Measurements from ENCODE around the gene SCARB1.

SCARB1 gene

DNA sequence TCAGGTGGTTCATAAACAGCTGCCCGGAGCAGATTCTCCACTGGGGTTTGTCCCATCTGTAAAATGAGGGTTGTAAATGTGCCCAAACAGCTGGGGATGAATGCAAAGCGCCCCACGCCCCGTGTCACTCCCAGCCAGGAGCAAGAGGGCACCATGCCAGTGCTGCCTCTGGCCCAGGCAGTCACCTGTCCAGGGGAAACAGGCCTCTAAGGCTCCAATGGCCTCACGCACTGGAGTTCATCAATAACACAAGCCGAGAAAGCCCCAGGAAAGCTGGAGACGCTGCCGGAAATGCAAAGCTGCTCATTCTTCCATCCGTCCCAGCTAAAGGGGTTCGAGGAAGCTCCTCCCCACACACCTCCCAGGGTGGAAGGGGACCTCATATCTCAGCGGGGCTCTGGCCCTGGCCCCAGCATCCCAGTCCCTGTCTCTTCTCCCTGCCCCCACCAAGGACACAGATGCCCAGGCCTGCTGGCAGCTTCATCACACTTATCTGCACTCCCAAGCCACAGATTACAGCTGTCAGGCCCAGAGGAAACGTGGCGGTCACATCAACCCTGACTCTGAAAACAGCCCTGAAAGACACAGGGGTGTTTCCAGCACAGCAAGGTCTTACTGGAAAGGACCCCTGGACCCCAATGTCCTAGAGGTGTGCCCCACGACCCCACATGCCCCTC, 21.5 kb downstream of the SCARB1 start:
- peak overlapping the region in 1 of 2 donors; percentile 55 for H3K27ac Mint-ChIP-seq

DNA sequence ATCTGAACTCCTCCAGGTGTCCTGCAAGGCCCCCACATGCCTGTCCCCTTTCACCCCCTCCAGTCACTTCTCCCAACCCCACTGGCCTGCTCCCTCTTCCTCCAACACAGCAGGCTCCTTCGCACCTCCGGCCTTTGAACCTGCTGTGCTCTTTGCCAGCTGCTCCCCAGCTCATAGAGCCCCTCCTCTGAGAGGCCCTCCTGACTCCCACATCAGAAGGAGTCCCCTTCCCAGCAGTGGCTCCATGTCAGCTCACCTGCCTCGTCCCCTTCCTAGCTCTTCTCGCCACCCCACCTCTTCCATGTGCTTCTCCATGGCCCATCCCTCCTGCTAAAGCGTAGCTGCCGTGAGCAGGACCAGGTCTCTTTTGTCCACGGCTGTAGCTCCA, 22.1 kb downstream of the SCARB1 start:
- Mint-ChIP-seq H3K4me3 (no peak overlapping the region), H3K27ac (no peak overlapping the region), H3K4me1 (no peaks in the 10 kb centered on the region), H3K9me3 (no peaks in the 10 kb centered on the region), H3K27me3 (no peaks in the 10 kb centered on the region)
- ATAC-seq (no peak), DNase-seq (no peak)

More for the DNA sequence above, 21.5 kb downstream of the SCARB1 start:
- Mint-ChIP-seq H3K4me1 (no peaks in the 10 kb centered on the region), H3K4me3 (no peak overlapping the region), H3K9me3 (no peaks in the 10 kb centered on the region), H3K27me3 (no peaks in the 10 kb centered on the region)
- ATAC-seq (no peak), DNase-seq (no peak)

GRCh38 chr12:124837958-124838803, 25.5 kb downstream of the SCARB1 start:
- no peak overlapping the region for H3K4me3 Mint-ChIP-seq
- H3K27ac Mint-ChIP-seq = no peak overlapping the region

GRCh38 chr12:124837249-124837897, 26.3 kb downstream of the SCARB1 start:
- Mint-ChIP-seq H3K9me3 (no peaks in the 10 kb centered on the region), H3K4me1 (no peaks in the 10 kb centered on the region), H3K27me3 (no peaks in the 10 kb centered on the region), H3K4me3 (no peak overlapping the region), H3K27ac (no peak overlapping the region)
- ATAC-seq = no peak
- DNase-seq = no peak

More at GRCh38 chr12:124837958-124838803, 25.5 kb downstream of the SCARB1 start:
- Mint-ChIP-seq H3K27me3 (no peaks in the 10 kb centered on the region), H3K9me3 (no peaks in the 10 kb centered on the region), H3K4me1 (no peaks in the 10 kb centered on the region)
- ATAC-seq = no peak
- DNase-seq = no peak

GRCh38 chr12:124836759-124837158, 26.9 kb downstream of the SCARB1 start:
- Mint-ChIP-seq H3K27me3 (no peaks in the 10 kb centered on the region), H3K27ac (no peak overlapping the region)
- no peak for DNase-seq

DNA sequence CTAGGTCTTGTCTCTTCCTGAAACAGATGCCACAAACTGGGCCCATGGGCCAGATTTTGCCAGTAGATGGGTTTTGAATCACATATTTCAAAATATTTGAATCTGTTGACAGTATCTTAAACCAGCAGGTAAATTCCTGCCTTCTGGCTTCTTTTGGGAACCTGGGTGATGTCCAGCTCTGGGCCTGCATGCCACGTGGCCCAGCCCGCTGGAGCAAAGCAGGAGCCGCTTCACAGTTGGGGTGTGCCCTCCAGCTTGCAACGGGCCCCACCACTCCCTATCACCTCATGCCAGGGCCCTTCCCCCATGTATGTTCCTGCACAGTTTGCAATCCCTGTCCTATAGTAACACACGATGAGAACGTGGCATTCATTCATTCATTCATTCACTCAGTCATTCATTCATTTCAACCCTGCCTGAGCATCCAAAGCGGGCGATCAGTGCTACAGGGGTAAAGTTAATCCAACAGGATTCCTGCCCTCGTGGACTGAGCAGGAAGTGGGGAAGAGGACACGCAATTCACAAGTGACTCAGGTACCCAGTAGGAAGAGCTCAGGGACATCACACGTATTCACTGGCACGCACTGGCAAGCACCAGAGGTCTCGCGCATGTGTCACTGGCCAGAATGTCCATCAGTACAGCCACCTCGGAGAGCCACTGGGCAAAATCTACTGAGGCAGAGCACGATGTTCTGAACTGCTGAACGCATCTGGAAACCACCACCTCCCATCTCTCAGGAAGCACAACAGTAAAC, 27.8 kb downstream of the SCARB1 start:
- no peak for ATAC-seq
- Mint-ChIP-seq H3K4me3 (no peak overlapping the region), H3K27ac (peak overlapping the region in 1 of 2 donors; percentile 61), H3K27me3 (no peaks in the 10 kb centered on the region), H3K9me3 (no peaks in the 10 kb centered on the region), H3K4me1 (no peaks in the 10 kb centered on the region)
- DNase-seq = no peak

More at GRCh38 chr12:124836759-124837158, 26.9 kb downstream of the SCARB1 start:
- ATAC-seq = no peak
- Mint-ChIP-seq H3K4me3 (no peak overlapping the region), H3K4me1 (no peaks in the 10 kb centered on the region), H3K9me3 (no peaks in the 10 kb centered on the region)

- H3K9me3 Mint-ChIP-seq = peaks cover 0 to 6% of the 10 kb centered on the region in 2 donors
- no peaks in the 10 kb centered on the region for H3K4me1 Mint-ChIP-seq
- no peak overlapping the region for H3K27ac Mint-ChIP-seq
- H3K27me3 Mint-ChIP-seq = no peaks in the 10 kb centered on the region
- ATAC-seq (no peak), DNase-seq (no peak)
- no peak overlapping the region for H3K4me3 Mint-ChIP-seq
Observed at GRCh38 chr12:124834822-124835221, 28.8 kb downstream of the SCARB1 start.

DNA sequence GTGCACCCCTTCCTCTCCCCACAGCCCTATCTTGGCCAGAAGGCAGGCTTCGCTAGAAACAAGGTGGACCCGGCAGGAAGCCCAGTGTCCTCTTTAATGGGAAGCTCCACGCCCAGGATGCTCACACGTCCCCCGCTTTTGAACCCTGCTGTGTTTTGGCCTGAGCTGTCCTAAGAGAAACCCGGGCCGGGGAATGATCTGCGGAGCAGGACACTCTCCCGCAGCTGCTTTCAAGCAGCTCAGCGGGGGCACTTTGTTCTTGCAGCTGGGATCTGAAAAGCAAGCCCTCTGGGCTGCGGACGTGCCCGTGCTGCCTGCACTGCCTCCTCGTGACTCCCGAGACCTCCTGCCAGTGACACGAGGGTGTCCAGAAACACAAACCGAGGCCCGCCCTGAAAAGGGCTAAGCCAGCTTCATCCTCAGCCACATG, 30.0 kb downstream of the SCARB1 start:
- DNase-seq = no peak
- Mint-ChIP-seq H3K4me1 (peaks cover under 1% of the 10 kb centered on the region), H3K27me3 (no peaks in the 10 kb centered on the region), H3K27ac (no peak overlapping the region), H3K9me3 (peaks cover 0 to 11% of the 10 kb centered on the region in 2 donors), H3K4me3 (no peak overlapping the region)
- no peak for ATAC-seq

DNA sequence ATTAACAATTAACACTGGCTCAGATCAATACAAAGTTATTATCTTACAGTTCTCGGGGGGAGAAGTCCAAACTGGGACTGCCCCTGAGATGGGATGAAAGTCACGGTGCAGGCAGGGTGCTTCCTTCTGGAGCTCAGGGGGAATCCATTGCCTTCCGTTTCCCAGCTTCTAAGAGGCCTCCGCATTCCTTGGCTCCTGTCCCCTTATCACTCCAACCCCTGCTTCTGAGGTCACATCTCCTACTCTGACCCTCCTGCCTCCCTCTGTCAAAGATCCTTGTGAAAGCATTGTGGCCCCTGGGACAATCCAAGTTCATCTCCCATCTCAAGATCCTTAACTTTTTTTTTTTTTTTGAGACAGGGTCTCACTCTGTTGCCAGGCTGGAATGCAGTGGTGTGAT, 30.8 kb downstream of the SCARB1 start:
- H3K4me3 Mint-ChIP-seq = no peak overlapping the region
- H3K9me3 Mint-ChIP-seq = peaks cover 0 to 11% of the 10 kb centered on the region in 2 donors
- DNase-seq (no peak), ATAC-seq (no peak)
- H3K27ac Mint-ChIP-seq = no peak overlapping the region
- H3K27me3 Mint-ChIP-seq = no peaks in the 10 kb centered on the region
- H3K4me1 Mint-ChIP-seq = peaks cover 9% of the 10 kb centered on the region

GRCh38 chr12:124831590-124831989, 32.1 kb downstream of the SCARB1 start:
- peaks cover 0 to 11% of the 10 kb centered on the region in 2 donors for H3K9me3 Mint-ChIP-seq
- ATAC-seq (no peak), DNase-seq (no peak)
- H3K27me3 Mint-ChIP-seq = no peaks in the 10 kb centered on the region
- peaks cover 12% of the 10 kb centered on the region for H3K4me1 Mint-ChIP-seq
- H3K4me3 Mint-ChIP-seq = no peak overlapping the region
- no peak overlapping the region for H3K27ac Mint-ChIP-seq

DNA sequence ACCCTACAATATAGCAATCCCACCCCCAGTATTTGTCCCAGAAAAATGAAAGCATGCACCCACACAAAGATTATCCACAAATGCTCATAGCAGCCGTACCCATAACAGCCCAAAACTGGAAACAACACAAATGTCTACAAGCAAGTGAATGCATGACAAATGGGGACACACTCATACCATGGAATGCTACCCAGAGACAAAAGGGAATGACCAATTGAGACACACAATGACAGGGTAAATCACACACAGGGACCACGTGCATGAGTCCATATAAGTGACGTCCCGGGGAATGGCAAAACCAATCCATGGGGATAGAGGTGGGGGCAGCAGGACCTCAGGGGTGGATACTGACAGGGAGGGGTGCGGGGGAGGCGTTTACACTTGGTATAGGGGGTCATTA, 33.4 kb downstream of the SCARB1 start:
- ATAC-seq (no peak), DNase-seq (no peak)
- peaks cover 0 to 11% of the 10 kb centered on the region in 2 donors for H3K9me3 Mint-ChIP-seq
- H3K4me3 Mint-ChIP-seq = no peak overlapping the region
- H3K27me3 Mint-ChIP-seq = no peaks in the 10 kb centered on the region
- H3K4me1 Mint-ChIP-seq = peaks cover 12% of the 10 kb centered on the region
- H3K27ac Mint-ChIP-seq = no peak overlapping the region

- Mint-ChIP-seq H3K4me3 (no peak overlapping the region), H3K4me1 (peaks cover 12% of the 10 kb centered on the region), H3K27me3 (no peaks in the 10 kb centered on the region), H3K27ac (no peak overlapping the region), H3K9me3 (peaks cover 0 to 11% of the 10 kb centered on the region in 2 donors)
- ATAC-seq = no peak
- no peak for DNase-seq
Observed at GRCh38 chr12:124829708-124830304, 33.9 kb downstream of the SCARB1 start.

- H3K4me3 Mint-ChIP-seq = no peak overlapping the region
- H3K27me3 Mint-ChIP-seq = no peaks in the 10 kb centered on the region
- no peak overlapping the region for H3K27ac Mint-ChIP-seq
- ATAC-seq = no peak
- peaks cover 0 to 11% of the 10 kb centered on the region in 2 donors for H3K9me3 Mint-ChIP-seq
- DNase-seq = no peak
- H3K4me1 Mint-ChIP-seq = peaks cover 12% of the 10 kb centered on the region
Observed at GRCh38 chr12:124829008-124829707, 34.5 kb downstream of the SCARB1 start.

DNA sequence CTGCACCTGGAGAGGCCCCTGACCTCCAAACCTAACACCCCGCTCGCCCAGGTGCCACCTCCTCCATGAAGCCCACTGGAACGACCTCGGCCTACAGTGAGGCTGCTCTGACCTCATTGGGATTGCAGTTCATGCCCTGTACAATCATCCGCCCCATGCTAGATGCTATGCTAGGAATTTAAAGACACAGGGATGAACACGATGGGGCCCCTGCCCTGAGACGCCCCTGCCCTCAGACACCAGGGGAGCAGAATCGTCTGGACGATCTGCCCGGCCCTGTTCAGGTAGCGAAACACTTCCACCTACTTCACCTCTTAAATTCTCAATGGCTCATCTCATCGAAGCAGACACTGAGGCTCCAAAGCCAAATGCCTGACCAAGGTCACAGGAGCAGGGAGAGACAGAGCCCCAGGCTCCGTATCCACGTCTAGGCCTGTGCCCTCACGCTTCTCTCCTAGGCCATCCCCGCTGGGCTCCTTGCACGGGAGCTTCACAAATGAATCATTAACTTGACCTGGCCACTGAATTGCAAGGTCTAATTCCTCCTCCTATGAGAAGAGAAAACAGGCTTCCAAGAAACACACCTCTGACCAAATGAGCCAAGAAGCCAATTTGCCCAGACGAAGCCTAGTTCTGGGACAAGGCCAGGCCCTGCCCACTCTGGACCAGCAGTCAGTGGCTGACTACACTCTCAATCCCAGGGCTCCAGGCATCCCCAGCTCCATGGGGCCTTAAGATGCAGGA, 35.2 kb downstream of the SCARB1 start:
- no peaks in the 10 kb centered on the region for H3K27me3 Mint-ChIP-seq
- H3K9me3 Mint-ChIP-seq = peaks cover 0 to 11% of the 10 kb centered on the region in 2 donors
- H3K4me3 Mint-ChIP-seq = no peak overlapping the region
- peaks cover 12% of the 10 kb centered on the region for H3K4me1 Mint-ChIP-seq
- DNase-seq = no peak
- peak overlapping the region in 1 of 2 donors; percentile 83 for H3K27ac Mint-ChIP-seq
- ATAC-seq = no peak
